ENCODE results near the gene TWF2.

Gene TWF2

GRCh38 chr3:52262447-52262846 is 23.5 kb upstream of the TWF2 start:
- H3K4me3 ChIP-seq (ENCODE audit: low read depth, low read length): no peak overlapping the region
- no peak for DNase-seq (ENCODE audit: low read depth)
- TF ChIP-seq POLR2A (IDR thresholded peaks at IDR 0.05; ENCODE audit: extremely low read depth, insufficient read length) (no peak), MAX (IDR thresholded peaks at IDR 0.05; ENCODE audit: low read depth, low read length) (no peak), MYC (IDR thresholded peaks at IDR 0.05; ENCODE audit: low read depth, low read length) (no peak), CTCF (IDR thresholded peaks at IDR 0.05; ENCODE audit: low read depth, low read length) (no peak)

- TF ChIP-seq MYC (IDR thresholded peaks at IDR 0.05; ENCODE audit: low read depth, low read length) (no peak), MAX (IDR thresholded peaks at IDR 0.05; ENCODE audit: low read depth, low read length) (no peak), CTCF (IDR thresholded peaks at IDR 0.05; ENCODE audit: low read depth, low read length) (no peak), POLR2A (IDR thresholded peaks at IDR 0.05; ENCODE audit: extremely low read depth, insufficient read length) (no peak)
- DNase-seq (ENCODE audit: low read depth): no peak
- H3K4me3 ChIP-seq (ENCODE audit: low read depth, low read length): no peak overlapping the region
Measured at GRCh38 chr3:52259448-52259847, 20.5 kb upstream of the TWF2 start.

DNA sequence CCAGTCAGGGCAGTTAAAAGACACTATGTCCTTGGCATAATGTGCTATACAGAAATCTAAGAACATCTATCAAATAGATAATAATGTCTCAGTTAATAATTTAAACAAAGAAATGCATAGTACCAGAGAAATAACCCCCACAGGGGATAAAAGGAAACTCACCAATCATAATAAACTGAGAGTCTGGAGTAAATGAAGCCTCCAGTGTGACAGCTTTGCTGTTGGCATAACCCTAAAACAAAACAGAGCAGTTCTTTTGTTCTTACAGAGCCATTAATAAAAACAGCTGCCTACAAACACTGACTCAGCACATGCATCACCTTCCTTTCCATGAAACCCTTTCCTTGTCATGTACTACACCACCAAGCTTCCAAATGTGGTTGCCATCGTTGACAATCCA is 20.1 kb upstream of the TWF2 start:
- TF ChIP-seq CTCF (IDR thresholded peaks at IDR 0.05; ENCODE audit: low read depth, low read length) (no peak), MYC (IDR thresholded peaks at IDR 0.05; ENCODE audit: low read depth, low read length) (no peak), POLR2A (IDR thresholded peaks at IDR 0.05; ENCODE audit: extremely low read depth, insufficient read length) (no peak), MAX (IDR thresholded peaks at IDR 0.05; ENCODE audit: low read depth, low read length) (no peak)
- H3K4me3 ChIP-seq (ENCODE audit: low read depth, low read length): no peak overlapping the region
- DNase-seq (ENCODE audit: low read depth): no peak

DNA sequence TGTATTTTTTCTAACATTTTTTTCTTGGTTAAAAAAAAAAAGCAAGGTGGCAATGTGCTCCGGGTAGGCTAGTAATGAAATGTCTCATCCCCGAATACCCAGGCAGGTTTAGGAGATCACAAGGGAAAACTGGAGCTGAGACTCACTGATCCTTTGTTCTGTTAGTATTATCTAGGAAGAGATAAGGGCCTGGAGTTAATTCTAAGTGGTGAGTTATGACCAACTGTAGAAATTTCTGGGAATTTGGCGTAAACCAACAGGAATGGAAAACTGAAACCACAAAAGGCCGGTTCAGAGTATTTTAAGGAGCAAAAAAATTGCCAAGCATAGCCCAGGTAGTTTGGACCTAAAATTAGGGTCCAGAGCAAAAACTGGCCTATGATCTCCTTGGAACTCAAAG is 19.0 kb upstream of the TWF2 start:
- no peak overlapping the region for H3K4me3 ChIP-seq (ENCODE audit: low read depth, low read length)
- TF ChIP-seq MYC (IDR thresholded peaks at IDR 0.05; ENCODE audit: low read depth, low read length) (no peak), MAX (IDR thresholded peaks at IDR 0.05; ENCODE audit: low read depth, low read length) (no peak), POLR2A (IDR thresholded peaks at IDR 0.05; ENCODE audit: extremely low read depth, insufficient read length) (no peak), CTCF (IDR thresholded peaks at IDR 0.05; ENCODE audit: low read depth, low read length) (no peak)
- DNase-seq (ENCODE audit: low read depth): no peak

GRCh38 chr3:52256622-52257021 is 17.7 kb upstream of the TWF2 start:
- no peak overlapping the region for H3K4me3 ChIP-seq (ENCODE audit: low read depth, low read length)
- TF ChIP-seq MYC (IDR thresholded peaks at IDR 0.05; ENCODE audit: low read depth, low read length): no peak
- TF ChIP-seq MAX (IDR thresholded peaks at IDR 0.05; ENCODE audit: low read depth, low read length): no peak
- TF ChIP-seq CTCF (IDR thresholded peaks at IDR 0.05; ENCODE audit: low read depth, low read length): no peak
- TF ChIP-seq POLR2A (IDR thresholded peaks at IDR 0.05; ENCODE audit: extremely low read depth, insufficient read length): no peak
- DNase-seq (ENCODE audit: low read depth): no peak

DNA sequence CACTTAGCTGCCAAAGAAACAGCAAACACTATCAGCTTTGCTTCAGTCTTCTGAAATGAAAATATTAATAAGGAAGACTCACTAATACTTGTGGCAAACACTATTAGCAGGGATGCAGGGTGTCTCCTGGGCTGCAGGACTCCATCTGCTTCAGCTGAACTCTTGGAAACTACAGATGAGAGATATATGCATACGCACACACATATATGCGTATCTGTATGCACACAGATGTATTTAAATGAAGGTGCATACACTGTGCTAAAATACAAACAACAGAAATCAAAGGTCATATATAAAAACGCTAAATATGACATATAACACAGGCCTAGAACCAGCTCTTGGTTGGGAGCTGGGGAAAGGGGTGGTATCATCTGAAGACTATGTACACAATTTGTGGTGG is 17.2 kb upstream of the TWF2 start:
- no peak for TF ChIP-seq MYC (IDR thresholded peaks at IDR 0.05; ENCODE audit: low read depth, low read length)
- no peak for TF ChIP-seq MAX (IDR thresholded peaks at IDR 0.05; ENCODE audit: low read depth, low read length)
- no peak for TF ChIP-seq CTCF (IDR thresholded peaks at IDR 0.05; ENCODE audit: low read depth, low read length)
- no peak for TF ChIP-seq POLR2A (IDR thresholded peaks at IDR 0.05; ENCODE audit: extremely low read depth, insufficient read length)
- H3K4me3 ChIP-seq (ENCODE audit: low read depth, low read length): no peak overlapping the region
- DNase-seq (ENCODE audit: low read depth): no peak

All from NB4 (cell line).